Stimulated activated CD8-positive, alpha-beta memory T cell treated with anti-CD3 and anti-CD28 coated beads, Interleukin-2, amount 100 ng/mL, for 1 hour (primary cell): Measurements from ENCODE around the gene TBPL2.
A peak's percentile ranks its signal among the peaks of the same experiment; 100 is the strongest.
"Not testable (repeated sequence)": the region's sequence is repeated elsewhere in the genome, so short reads cannot be mapped to it uniquely, and the experiment has no call there.

Source experiments
- DNase-seq, 2 donors: peaks; one replicate each; pipeline ENCODE4 v3.0.0-alpha.2; 2020; ENCODE audit warnings: low read depth in 2 of 2

TBPL2 gene

GRCh38 chr14:55441286-55441685, 870 bp upstream of the TBPL2 start:
- no peak for DNase-seq

GRCh38 chr14:55438066-55438683, 2.2 kb downstream of the TBPL2 start:
- DNase-seq: no peak

GRCh38 chr14:55436931-55437330, 3.5 kb downstream of the TBPL2 start:
- no peak for DNase-seq

- no peak for DNase-seq
These were observed 3.9 kb downstream of the TBPL2 start for GRCh38 chr14:55436519-55436918.

- DNase-seq: no peak
These were observed 5.6 kb downstream of the TBPL2 start for GRCh38 chr14:55434805-55435174.

GRCh38 chr14:55433880-55434804, 6.3 kb downstream of the TBPL2 start:
- DNase-seq: no peak

GRCh38 chr14:55432628-55433027, 7.8 kb downstream of the TBPL2 start:
- no peak for DNase-seq

GRCh38 chr14:55430024-55430690, 10.3 kb downstream of the TBPL2 start:
- no peak for DNase-seq

- no peak for DNase-seq
These were observed 13.0 kb downstream of the TBPL2 start for GRCh38 chr14:55427439-55427838.

GRCh38 chr14:55426891-55427290, 13.5 kb downstream of the TBPL2 start:
- no peak for DNase-seq

DNA sequence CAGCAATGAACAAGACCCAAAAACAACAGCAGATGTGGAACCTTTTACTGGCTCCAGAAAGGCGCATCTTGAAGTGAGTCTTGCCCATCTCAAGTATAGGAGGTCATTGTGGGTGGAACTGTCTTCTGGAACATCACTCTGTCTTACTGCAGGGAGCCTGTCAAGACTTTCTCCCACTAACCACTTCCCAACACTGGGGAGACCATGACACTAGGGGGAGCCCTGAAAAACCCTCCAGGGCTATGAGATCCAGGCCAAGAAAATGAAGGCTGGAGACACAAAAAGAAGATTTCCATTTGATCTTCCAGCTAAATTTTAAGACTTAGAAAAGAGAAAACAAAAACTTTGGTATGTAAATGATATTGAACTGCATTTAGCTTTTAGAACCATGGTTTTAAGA, 15.3 kb downstream of the TBPL2 start:
- no peak for DNase-seq

DNA sequence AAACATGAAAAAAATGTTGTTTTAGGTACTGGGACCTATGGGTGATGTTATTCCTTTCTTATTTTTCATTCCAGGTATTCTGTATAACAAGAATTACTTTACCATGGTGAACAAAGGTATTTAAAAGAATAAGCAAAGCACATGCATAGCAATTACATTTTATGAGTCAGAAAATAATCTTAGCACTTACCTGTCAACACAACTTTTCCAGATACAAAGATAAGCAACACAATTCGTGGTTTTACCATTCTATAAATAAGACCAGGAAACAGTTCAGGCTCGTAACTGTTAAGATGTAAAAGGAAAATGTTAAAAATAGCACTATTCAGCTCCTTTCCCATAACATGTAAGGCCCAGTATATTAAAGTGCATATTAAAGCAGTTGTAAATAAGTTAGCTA, 16.4 kb downstream of the TBPL2 start:
- no peak for DNase-seq

DNA sequence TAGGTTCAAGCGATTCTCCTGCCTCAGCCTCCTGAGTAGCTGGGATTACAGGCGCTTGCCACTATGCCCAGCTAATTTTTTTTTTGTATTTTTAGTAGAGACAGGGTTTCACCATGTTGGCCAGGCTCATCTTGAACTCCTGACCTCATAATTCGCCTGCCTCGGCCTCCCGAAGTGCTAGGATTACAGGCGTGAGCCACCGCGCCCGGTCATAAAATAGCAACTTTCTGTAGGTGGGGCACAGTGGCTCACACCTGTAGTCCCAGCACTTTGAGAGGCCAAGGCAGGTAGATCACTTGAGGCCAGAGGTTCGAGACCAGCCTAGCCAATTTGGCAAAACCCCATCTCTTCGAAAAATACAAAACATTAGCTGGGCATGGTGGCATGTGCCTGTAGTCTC, 18.1 kb downstream of the TBPL2 start:
- DNase-seq: not testable (repeated sequence)

DNA sequence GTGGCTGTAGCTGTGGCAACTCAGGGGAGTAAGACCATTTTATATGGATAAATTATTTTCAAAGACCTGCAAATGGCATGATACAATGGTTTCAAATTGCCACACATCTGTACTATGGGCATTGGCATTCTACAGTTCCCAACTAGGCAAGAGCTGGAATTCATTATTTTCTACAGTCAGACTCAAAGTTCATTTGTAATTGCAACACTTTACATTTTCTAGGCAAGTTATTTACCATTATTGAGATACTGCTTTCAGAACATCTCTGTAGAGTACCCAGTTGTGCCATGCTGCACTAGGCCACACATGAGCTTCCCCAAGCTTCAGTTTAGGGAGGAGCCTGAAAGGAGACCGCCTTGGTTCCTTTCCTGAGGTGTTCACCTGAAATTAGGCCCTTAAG, 20.8 kb downstream of the TBPL2 start:
- no peak for DNase-seq

DNA sequence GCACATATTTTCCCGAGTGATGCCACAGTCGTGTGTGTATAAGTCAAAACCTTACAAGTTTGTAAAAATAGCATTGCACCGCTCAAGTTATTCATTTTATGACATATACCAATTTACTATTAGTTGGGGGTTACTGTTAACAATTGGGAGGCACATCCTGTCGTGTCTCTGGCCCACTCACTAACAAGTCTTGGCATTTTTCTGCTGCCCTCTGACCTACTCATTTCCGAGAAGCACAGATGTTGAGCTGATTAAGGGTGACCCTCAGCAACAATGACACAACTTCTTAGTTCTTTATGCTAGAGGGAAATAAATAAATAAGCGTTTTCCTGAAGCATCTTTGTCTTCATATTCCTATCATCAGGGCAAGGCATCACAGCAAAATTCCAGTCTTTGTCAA, 22.0 kb downstream of the TBPL2 start:
- no peak for DNase-seq

DNA sequence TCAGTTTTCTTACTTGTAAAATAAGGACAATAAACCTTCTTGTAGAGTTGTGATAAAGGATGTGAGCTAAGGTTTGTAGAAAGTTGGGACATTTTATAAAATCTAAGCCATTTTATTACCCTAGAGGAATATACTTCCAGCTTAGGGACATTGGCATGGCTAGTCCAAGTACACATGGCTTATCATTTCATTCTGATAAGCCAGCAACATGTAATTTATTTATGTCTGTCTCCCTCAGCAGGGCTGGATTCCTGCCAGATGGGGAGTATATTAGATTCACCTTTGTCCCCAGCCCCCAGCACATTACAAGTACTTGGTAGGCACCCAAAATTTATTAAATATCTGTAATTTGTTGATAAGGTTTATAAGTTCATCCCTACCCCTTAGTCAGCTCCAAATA, 22.5 kb downstream of the TBPL2 start:
- no peak for DNase-seq

DNA sequence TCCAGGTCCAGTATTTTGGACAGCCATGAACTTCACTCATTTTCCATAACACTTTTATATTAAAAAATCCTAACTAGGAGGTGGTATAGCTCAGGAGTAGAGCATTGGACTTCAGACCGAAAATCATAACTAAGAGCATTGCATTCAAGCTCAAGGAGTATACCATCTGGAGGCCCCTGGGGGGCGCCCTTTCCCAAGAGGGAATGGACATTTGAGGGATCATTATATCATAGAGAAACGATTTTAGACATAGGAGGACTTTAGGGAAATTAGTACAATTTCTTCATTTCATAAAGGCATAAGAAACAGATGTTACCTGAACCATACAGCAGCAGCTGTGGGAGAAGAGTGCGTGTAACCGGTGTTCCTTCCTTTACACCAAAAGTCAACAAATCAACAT, 23.6 kb downstream of the TBPL2 start:
- no peak for DNase-seq

DNA sequence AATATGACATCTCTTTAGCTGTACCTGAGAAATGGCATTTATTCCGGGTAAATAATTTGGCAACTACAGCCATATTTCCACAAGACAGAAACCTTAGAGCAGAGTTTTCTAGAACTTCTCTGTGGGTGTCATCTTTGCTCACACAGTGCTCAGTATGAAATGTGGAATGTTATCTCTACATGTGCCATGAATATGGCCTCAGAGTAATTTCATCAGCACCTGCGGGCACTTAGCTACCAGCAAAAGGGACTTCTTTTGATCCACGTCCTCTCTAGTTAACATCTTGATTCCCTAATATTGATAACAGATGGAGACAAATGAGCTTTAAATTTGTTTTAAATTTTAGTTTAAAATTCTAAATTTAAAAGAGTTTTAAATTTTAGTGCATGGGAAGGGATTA, 25.9 kb downstream of the TBPL2 start:
- no peak for DNase-seq

GRCh38 chr14:55412676-55413075, 27.7 kb downstream of the TBPL2 start:
- DNase-seq: no peak

GRCh38 chr14:55411426-55412389, 28.7 kb downstream of the TBPL2 start, which contains the start of gene ATG14:
TSS of gene ATG14 (minus strand) at chr14:55411830. CDS start at chr14:55411822, 8 bp downstream.
- DNase-seq: peak; percentile 38 to 55

- no peak for DNase-seq
These were observed 29.5 kb downstream of the TBPL2 start for GRCh38 chr14:55410876-55411275.
